Activated CD4-positive, alpha-beta T cell treated with anti-CD3 and anti-CD28 coated beads for 24 hours (primary cell): ENCODE results near the gene CHST8.

Experiments
- DNase-seq, 2 donors: peaks; one replicate each; pipeline ENCODE4 v3.0.0-alpha.2; 2020; ENCODE audit warnings: low read depth in 2 of 2

The CHST8 gene

DNA sequence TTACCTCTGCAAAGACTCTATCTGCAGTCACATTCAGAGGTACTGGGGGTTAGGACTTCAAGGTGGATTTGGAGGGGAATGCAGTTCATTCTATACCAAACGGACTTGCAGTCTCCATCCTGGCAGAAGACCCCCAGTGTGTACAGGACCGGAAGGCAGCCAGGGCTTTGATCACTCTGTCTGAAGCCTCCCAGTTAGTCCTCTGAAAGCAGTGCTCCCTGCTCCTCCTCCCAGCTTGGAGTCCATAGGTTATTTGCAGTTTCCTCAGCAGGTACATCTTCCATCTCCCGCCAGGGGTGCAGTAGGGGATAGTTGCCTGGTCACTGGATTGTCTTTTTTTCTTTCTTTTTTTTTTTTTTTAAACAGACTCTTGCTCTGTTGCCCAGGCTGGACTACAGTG lies 96.1 kb downstream of the CHST8 start:
- DNase-seq = no peak

- DNase-seq = no peak
Observed at GRCh38 chr19:33718651-33719254, 97.0 kb downstream of the CHST8 start.

GRCh38 chr19:33719366-33720154 lies 97.8 kb downstream of the CHST8 start:
- no peak for DNase-seq

DNA sequence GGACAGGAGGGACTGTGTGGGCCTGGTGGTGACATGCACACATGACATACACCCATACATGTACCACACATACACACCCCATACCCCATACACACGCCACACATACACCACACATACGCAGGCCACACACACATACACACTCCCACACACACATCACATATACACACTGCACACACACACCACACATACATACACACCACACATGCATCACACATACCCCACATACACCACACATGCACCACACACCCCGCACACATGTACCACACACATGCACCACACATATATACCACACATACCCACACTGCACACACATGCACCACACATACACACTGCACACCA lies 98.4 kb downstream of the CHST8 start:
- no peak for DNase-seq

GRCh38 chr19:33720691-33721682 lies 99.2 kb downstream of the CHST8 start:
- no peak for DNase-seq

DNA sequence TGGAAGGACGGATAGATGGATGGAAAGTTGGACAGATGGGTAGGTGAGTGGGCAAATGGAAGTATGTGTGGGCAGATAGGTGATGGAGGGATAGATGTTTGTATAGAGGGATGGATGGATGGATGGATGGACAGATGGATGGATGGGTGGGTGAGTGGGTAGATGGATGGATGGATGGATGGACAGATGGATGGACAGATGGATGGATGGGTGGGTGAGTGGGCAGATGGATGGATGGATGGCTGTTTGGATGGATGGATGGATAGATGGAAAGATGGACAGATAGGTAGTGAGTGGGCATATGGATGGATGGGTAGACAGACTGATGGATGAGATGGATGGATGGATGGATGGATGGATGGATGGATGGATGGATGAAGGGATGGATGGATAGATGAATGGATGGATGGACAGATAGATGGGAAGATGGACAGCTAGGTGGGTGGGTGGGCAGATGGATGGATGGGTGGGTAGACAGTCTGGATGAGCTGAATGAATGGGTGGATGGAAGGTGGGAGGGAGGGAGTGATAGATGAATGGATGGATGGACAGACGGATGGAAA lies 100.1 kb downstream of the CHST8 start:
- DNase-seq = no peak

DNA sequence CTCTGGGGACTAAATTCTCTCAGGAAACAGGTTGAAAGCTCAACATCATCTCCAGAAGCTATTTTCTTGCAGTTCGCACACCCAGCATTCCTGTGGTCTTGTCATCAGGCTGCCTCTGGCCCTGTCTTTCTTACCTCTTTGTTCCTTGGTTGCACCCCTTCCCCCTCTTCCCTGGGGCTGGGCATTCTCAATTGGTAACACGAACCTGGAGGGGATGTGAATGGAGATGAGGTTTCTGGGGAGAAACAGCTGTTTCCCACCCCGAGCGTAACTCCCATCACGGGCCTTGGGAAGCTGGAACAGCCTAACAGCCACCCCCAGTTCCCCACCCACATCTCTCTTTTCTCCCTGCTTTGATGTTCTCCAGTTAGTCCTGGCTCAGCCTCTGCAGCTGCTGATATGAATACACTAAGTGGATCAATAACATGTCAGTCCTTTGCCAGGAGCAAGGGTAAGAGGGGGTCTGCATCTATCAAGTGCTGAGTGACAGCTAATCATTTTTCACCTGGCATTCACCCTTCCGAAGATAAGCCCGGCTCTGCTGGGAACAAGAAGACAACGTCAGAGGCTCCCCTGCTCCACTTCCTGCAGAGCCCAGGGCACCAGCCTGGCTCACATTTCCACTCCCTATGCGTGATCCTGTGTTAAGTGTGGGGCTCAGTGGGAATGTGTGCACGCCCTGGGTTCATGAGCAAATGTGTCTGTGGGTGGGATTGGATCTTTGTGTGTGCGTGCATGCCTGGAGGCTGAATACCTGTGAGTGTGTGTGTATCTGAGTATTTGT lies 100.9 kb downstream of the CHST8 start:
- DNase-seq = no peak

- DNase-seq = no peak
Observed at GRCh38 chr19:33723512-33723911, 101.8 kb downstream of the CHST8 start.

DNA sequence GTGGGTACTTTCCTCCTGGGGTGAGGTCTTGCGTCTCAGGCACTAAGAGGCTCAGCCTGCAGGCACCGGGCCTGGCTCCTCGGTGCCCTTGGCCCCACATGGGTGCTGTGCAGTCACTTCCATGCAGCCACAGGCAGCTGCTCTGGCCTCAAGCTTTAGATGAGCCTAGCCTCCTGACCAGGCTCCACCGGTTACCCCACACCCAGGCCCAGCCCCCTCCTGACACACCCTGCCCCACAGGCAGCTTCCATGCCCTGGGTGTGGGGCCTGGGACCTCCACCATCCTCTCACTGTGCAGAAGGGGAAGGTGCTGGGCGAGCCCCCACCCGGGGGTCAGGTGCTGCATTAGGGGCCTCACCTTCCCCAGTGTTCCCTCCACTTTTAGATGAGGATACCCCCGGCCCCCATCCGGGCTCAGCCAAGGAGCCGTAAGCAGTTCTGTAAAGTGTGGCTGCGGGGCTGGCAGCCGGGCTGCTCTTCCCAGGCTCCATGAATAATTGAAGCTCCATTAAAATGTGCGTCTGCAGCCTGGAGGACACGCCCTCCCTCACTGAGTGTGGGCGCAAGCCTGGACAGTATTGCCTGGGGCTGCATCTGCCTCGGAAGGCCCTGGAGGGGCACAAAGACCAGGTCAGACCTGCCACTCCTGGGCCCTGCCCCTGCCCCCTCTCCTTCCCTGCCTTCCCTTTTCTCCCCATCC lies 102.4 kb downstream of the CHST8 start:
- DNase-seq = no peak

- DNase-seq = no peak
Observed at GRCh38 chr19:33724721-33725060, 102.9 kb downstream of the CHST8 start.

- DNase-seq = no peak
Observed at GRCh38 chr19:33725567-33725966, 103.8 kb downstream of the CHST8 start.

GRCh38 chr19:33726756-33727155 lies 105.0 kb downstream of the CHST8 start:
- no peak for DNase-seq

- no peak for DNase-seq
Observed at GRCh38 chr19:33727331-33727998, 105.7 kb downstream of the CHST8 start.

GRCh38 chr19:33728141-33728540 lies 106.4 kb downstream of the CHST8 start:
- no peak for DNase-seq

- DNase-seq = no peak
Observed at GRCh38 chr19:33730858-33731607, 109.3 kb downstream of the CHST8 start.

GRCh38 chr19:33731881-33732280 lies 110.1 kb downstream of the CHST8 start:
- no peak for DNase-seq

- no peak for DNase-seq
Observed at GRCh38 chr19:33734913-33735312, 113.2 kb downstream of the CHST8 start.

GRCh38 chr19:33736158-33736557 lies 114.4 kb downstream of the CHST8 start:
- DNase-seq = no peak

DNA sequence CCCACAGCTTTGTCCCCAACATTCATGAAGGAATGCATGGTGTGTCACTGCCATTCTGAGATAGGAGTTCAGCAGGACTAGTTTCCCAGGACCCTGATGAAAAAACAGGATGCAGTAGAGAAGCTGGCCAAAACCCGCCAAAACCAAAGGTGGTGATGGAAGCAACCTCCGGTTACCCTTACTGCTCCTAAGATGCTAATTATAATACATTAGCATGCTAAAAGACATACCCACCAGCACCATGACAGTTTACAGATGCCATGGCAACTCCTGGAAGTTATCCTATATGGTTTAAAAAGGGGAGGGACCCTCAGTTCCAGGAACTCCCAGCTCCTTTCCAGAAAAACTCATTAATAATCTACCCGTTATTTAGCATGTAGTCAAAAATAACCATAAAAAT lies 115.0 kb downstream of the CHST8 start:
- no peak for DNase-seq
